HEK293 (cell line): ENCODE data around the gene IL10RB.

Experiments used
- CTCF ChIA-PET: fragments of 350-600 bp; formaldehyde crosslinking; extraction: SDS; loops from one replicate; lab custom pipeline; 2021; ENCODE audit warnings: antibody characterized with exemption; lab: Yijun Ruan, JAX
- POLR2A ChIA-PET: fragments of 300-600 bp; formaldehyde crosslinking; extraction: SDS; loops from one replicate; lab custom pipeline; 2020; ENCODE audit warnings: antibody characterized with exemption, inconsistent platforms; lab: Yijun Ruan, JAX
- H3K27ac ChIP-seq: fragments of 200-500 bp; sonication (Bioruptor generic); 2 replicates; pipeline ENCODE4 v1.5.1; 2014; ENCODE audit warnings: low read depth, low read length, control low read depth, inconsistent platforms; ENCODE audit errors: extremely low read depth
- H3K36me3 ChIP-seq, 2 experiments: fragments of 200-500 bp in 1 of 2; sonication (Bioruptor generic) in 1 of 2; 1 replicate in 1 of 2; 2 replicates in 1 of 2; pipeline ENCODE4 v1.5.1; 2014 to 2017; ENCODE audit warnings: inconsistent platforms in 2 of 2, low read length in 2 of 2; ENCODE audit not compliant: control insufficient read depth in 2 of 2, insufficient read depth in 1 of 2
- H3K4me1 ChIP-seq: fragments of 200-500 bp; sonication (Bioruptor generic); 2 replicates; pipeline ENCODE4 v1.5.1; 2014; ENCODE audit warnings: mild to moderate bottlenecking, low read length, inconsistent platforms; ENCODE audit not compliant: control insufficient read depth, insufficient read depth
- H3K4me3 ChIP-seq: 2 replicates; pipeline ENCODE4 v1.5.1; 2011; ENCODE audit warnings: low read depth, mild to moderate bottlenecking, control low read depth, low read length, moderate library complexity
- H3K9me3 ChIP-seq: fragments of 200-500 bp; sonication (Bioruptor generic); 2 replicates; pipeline ENCODE4 v1.5.1; 2014; ENCODE audit warnings: low read depth, low read length, inconsistent platforms; ENCODE audit not compliant: control insufficient read depth, insufficient read depth
- GLI4 ChIP-seq: fragments of 450-650 bp; formaldehyde crosslinking; IDR thresholded peaks from 2 replicates; pipeline ENCODE4 v1.5.1; 2016; ENCODE audit warnings: missing biosample characterization, missing genetic modification characterization
- KLF8 ChIP-seq: fragments of 450-650 bp; formaldehyde crosslinking; IDR thresholded peaks from 2 replicates; pipeline ENCODE4 v1.5.1; 2016; ENCODE audit warnings: missing biosample characterization, missing genetic modification characterization
- MYNN ChIP-seq: fragments of 450-650 bp; formaldehyde crosslinking; IDR thresholded peaks from 2 replicates; pipeline ENCODE4 v1.5.1; 2016; ENCODE audit warnings: missing biosample characterization, missing genetic modification characterization, borderline replicate concordance
- SP3 ChIP-seq: fragments of 450-650 bp; formaldehyde crosslinking; IDR thresholded peaks from 2 replicates; pipeline ENCODE4 v1.5.1; 2016; ENCODE audit warnings: missing biosample characterization, missing genetic modification characterization
- WT1 ChIP-seq: fragments of 450-650 bp; formaldehyde crosslinking; IDR thresholded peaks from 2 replicates; pipeline ENCODE4 v1.5.1; 2016; ENCODE audit warnings: missing biosample characterization, missing genetic modification characterization
- ZBTB20 ChIP-seq: fragments of 450-650 bp; formaldehyde crosslinking; IDR thresholded peaks from 2 replicates; pipeline ENCODE4 v1.5.1; 2016; ENCODE audit warnings: missing biosample characterization, missing genetic modification characterization
- ZNF302 ChIP-seq: fragments of 450-650 bp; formaldehyde crosslinking; IDR thresholded peaks from 2 replicates; pipeline ENCODE4 v1.5.1; 2016; ENCODE audit warnings: missing biosample characterization, missing genetic modification characterization, low read depth
- ZNF335 ChIP-seq: fragments of 450-650 bp; formaldehyde crosslinking; conservative IDR thresholded peaks from 2 replicates; pipeline ENCODE4 v1.5.1; 2016; ENCODE audit warnings: missing biosample characterization, missing genetic modification characterization
- ZNF394 ChIP-seq: fragments of 450-650 bp; formaldehyde crosslinking; IDR thresholded peaks from 2 replicates; pipeline ENCODE4 v1.5.1; 2016; ENCODE audit warnings: missing biosample characterization, missing genetic modification characterization, mild to moderate bottlenecking, moderate library complexity, borderline replicate concordance
- ZNF416 ChIP-seq: fragments of 450-650 bp; formaldehyde crosslinking; IDR thresholded peaks from 2 replicates; pipeline ENCODE4 v1.5.1; 2016; ENCODE audit warnings: missing biosample characterization, missing genetic modification characterization
- ZNF768 ChIP-seq: fragments of 450-650 bp; formaldehyde crosslinking; IDR thresholded peaks from 2 replicates; pipeline ENCODE4 v1.5.1; 2018; ENCODE audit warnings: missing biosample characterization, mild to moderate bottlenecking, missing genetic modification characterization
- ZNF785 ChIP-seq: fragments of 450-650 bp; formaldehyde crosslinking; IDR thresholded peaks from 2 replicates; pipeline ENCODE4 v1.5.1; 2016; ENCODE audit warnings: missing biosample characterization, missing genetic modification characterization
- TF ChIP-seq, protein P1 (sequence below): fragments of 450-650 bp; formaldehyde crosslinking; IDR thresholded peaks from 2 replicates; pipeline ENCODE4 v1.5.1; 2017; ENCODE audit warnings: missing biosample characterization, missing genetic modification characterization
- TF ChIP-seq, protein P2 (sequence below): fragments of 450-650 bp; formaldehyde crosslinking; IDR thresholded peaks from 2 replicates; pipeline ENCODE4 v1.5.1; 2017; ENCODE audit warnings: missing biosample characterization, missing genetic modification characterization
- TF ChIP-seq, protein P3 (sequence below): fragments of 450-650 bp; formaldehyde crosslinking; IDR thresholded peaks from 2 replicates; pipeline ENCODE4 v1.5.1; 2017; ENCODE audit warnings: missing biosample characterization, missing genetic modification characterization
- TF ChIP-seq, protein P4 (sequence below): fragments of 450-650 bp; formaldehyde crosslinking; IDR thresholded peaks from 2 replicates; pipeline ENCODE4 v1.5.1; 2017; ENCODE audit warnings: missing biosample characterization, missing genetic modification characterization

IL10RB gene

DNA sequence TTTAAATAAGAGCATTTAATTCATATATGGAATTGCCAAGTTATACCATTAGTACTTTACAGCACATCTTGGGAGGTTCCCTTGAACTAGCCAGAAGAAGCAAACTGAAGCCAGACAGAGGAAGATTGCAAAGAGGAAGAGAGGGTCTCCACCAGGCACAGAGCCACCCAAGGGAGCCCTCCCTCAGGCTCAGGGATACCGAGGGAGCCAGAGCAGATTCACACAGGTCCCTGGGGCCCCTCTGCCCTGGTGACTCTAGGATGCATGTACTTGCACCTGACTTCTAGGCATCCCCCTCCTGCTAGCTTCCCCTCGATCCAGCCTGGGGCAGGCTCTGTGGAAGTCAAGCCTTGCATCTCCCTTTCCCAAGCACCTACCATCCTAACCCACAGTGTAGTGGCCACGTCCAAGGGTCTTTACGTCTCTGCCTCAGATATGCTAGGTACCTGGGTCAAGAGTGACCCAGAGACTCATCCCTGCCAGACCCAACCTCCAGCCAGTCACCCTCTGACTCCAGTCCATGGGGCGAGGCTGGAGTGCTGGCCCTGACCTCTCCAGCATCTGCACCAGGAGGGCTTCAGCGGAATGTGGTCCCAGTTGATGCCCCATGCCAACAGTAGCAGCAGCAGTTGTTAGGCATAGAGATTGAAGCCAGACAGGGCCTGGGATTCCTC is 30.0 kb upstream of the IL10RB start:
- ChIA-PET POLR2A (no interaction called here), CTCF (interaction anchor here (0.7 to 1.0 kb wide), 3 partner anchors 14 to 119 kb away, joined by 3 read pairs; no protein-coding TSS in a partner anchor)
- Histone ChIP-seq H3K4me1 (peaks cover 3% of the 10 kb centered on the region; the same call in 1 of the 2 replicates), H3K36me3 (no peaks in the 10 kb centered on the region), H3K27ac (no peak overlapping the region), H3K9me3 (no peaks in the 10 kb centered on the region; the same call in 1 of the 2 replicates), H3K4me3 (no peak overlapping the region)
- no peak for TF ChIP-seq GLI4 (tag by site-specific recombination)
- TF ChIP-seq MYNN (tag by site-specific recombination) = no peak
- TF ChIP-seq ZBTB20 (tag by site-specific recombination) = 0 out of 2 replicates have a peak, but pooled peaks have one; percentile 52

DNA sequence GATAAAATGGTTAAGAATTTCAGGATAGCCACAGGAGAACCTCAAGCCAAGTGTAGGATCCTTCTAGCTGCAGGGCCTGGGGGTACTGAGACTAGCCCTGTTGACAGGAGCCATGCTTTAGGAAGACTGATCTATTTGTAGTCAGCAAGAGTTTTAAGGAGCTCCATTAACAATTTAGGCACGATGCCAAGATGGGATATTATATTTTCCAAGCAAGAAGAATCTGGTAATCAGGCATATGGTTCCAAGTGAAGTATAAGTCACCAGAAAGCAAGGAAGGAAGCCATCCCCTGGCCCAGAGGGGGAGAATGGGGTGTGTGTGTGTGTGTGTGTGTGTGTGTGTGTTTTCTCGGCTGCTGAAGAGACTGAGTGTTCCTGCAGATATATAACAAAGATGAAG is 29.4 kb upstream of the IL10RB start:
- Histone ChIP-seq H3K4me1 (peaks cover 3% of the 10 kb centered on the region; the same call in 1 of the 2 replicates), H3K27ac (no peak overlapping the region), H3K4me3 (no peak overlapping the region), H3K36me3 (peaks cover 0 to under 1% of the 10 kb centered on the region in 2 experiments; a peak in 1 of 3 replicates), H3K9me3 (no peaks in the 10 kb centered on the region; the same call in 1 of the 2 replicates)
- ChIA-PET POLR2A (no interaction called here), CTCF (interaction anchor here (0.7 to 1.0 kb wide), 2 partner anchors 14 to 118 kb away, joined by 3 read pairs; no protein-coding TSS in a partner anchor)
- TF ChIP-seq, protein P1, sequence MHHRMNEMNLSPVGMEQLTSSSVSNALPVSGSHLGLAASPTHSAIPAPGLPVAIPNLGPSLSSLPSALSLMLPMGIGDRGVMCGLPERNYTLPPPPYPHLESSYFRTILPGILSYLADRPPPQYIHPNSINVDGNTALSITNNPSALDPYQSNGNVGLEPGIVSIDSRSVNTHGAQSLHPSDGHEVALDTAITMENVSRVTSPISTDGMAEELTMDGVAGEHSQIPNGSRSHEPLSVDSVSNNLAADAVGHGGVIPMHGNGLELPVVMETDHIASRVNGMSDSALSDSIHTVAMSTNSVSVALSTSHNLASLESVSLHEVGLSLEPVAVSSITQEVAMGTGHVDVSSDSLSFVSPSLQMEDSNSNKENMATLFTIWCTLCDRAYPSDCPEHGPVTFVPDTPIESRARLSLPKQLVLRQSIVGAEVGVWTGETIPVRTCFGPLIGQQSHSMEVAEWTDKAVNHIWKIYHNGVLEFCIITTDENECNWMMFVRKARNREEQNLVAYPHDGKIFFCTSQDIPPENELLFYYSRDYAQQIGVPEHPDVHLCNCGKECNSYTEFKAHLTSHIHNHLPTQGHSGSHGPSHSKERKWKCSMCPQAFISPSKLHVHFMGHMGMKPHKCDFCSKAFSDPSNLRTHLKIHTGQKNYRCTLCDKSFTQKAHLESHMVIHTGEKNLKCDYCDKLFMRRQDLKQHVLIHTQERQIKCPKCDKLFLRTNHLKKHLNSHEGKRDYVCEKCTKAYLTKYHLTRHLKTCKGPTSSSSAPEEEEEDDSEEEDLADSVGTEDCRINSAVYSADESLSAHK (tag by site-specific recombination) = peak; percentile 82
- TF ChIP-seq SP3 = no peak
- TF ChIP-seq, protein P2, sequence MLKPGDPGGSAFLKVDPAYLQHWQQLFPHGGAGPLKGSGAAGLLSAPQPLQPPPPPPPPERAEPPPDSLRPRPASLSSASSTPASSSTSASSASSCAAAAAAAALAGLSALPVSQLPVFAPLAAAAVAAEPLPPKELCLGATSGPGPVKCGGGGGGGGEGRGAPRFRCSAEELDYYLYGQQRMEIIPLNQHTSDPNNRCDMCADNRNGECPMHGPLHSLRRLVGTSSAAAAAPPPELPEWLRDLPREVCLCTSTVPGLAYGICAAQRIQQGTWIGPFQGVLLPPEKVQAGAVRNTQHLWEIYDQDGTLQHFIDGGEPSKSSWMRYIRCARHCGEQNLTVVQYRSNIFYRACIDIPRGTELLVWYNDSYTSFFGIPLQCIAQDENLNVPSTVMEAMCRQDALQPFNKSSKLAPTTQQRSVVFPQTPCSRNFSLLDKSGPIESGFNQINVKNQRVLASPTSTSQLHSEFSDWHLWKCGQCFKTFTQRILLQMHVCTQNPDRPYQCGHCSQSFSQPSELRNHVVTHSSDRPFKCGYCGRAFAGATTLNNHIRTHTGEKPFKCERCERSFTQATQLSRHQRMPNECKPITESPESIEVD = no peak

DNA sequence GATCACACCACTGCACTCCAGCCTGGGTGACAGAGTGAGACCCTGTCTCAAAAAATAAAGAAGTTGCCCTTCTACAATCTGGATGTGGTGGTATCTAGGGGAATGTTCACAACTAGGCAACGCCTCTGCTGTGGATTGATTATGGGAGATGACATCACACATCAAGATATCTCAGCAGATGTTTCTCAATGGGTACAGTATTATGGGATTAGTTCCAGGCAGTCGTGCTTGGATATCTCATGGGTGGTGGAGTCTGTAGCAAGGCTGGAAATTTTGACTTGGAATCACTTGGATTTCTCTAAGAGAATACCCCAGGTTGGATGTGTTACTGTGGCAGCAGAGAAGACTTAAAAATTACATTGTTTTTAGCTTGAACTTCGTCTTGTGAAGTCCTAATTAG is 28.7 kb upstream of the IL10RB start:
- peaks cover 0 to 6% of the 10 kb centered on the region in 2 experiments; a peak in 2 of 3 replicates for H3K36me3 ChIP-seq
- H3K4me3 ChIP-seq = no peak overlapping the region
- H3K4me1 ChIP-seq = peaks cover 3% of the 10 kb centered on the region; the same call in 1 of the 2 replicates
- no peak overlapping the region for H3K27ac ChIP-seq
- TF ChIP-seq KLF8 (tag by site-specific recombination) (no peak), ZNF335 (tag by site-specific recombination) (no peak), ZNF302 (no peak), ZNF394 (tag by site-specific recombination) (no peak), ZNF768 (tag by site-specific recombination) (no peak), ZNF416 (no peak), WT1 (tag by site-specific recombination) (no peak), MYNN (tag by site-specific recombination) (no peak), ZNF785 (no peak)
- TF ChIP-seq, protein P3, sequence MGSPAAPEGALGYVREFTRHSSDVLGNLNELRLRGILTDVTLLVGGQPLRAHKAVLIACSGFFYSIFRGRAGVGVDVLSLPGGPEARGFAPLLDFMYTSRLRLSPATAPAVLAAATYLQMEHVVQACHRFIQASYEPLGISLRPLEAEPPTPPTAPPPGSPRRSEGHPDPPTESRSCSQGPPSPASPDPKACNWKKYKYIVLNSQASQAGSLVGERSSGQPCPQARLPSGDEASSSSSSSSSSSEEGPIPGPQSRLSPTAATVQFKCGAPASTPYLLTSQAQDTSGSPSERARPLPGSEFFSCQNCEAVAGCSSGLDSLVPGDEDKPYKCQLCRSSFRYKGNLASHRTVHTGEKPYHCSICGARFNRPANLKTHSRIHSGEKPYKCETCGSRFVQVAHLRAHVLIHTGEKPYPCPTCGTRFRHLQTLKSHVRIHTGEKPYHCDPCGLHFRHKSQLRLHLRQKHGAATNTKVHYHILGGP (tag by site-specific recombination) = no peak
- TF ChIP-seq, protein P4, sequence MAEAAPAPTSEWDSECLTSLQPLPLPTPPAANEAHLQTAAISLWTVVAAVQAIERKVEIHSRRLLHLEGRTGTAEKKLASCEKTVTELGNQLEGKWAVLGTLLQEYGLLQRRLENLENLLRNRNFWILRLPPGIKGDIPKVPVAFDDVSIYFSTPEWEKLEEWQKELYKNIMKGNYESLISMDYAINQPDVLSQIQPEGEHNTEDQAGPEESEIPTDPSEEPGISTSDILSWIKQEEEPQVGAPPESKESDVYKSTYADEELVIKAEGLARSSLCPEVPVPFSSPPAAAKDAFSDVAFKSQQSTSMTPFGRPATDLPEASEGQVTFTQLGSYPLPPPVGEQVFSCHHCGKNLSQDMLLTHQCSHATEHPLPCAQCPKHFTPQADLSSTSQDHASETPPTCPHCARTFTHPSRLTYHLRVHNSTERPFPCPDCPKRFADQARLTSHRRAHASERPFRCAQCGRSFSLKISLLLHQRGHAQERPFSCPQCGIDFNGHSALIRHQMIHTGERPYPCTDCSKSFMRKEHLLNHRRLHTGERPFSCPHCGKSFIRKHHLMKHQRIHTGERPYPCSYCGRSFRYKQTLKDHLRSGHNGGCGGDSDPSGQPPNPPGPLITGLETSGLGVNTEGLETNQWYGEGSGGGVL (tag by site-specific recombination) = no peak
- POLR2A ChIA-PET = no interaction called here
- CTCF ChIA-PET = no interaction called here
- H3K9me3 ChIP-seq = no peaks in the 10 kb centered on the region; the same call in 1 of the 2 replicates
